ENCODE measurements around the gene WNK2.
"Not testable (repeated sequence)": the region's sequence is repeated elsewhere in the genome, so short reads cannot be mapped to it uniquely, and the experiment has no call there.

The WNK2 gene

DNA sequence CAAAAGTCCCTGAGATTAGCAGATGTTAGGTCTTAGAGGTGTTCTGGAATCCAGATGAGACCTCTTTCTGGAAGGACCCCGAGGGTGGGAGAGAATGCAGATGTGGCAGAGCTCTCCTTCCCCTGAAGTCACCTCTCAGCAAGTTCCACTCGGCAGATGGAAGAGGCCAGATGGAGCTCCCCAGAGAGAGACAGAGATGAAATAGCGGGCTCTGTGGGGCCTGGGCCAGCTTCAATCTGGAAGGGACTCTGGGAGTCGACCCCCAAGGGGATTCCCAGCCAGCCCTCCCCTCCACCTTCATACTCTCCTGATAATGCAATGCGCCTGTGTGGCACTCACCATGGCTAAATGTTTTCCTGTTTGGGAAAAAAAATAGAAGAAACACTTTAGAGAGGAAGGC is 60.2 kb downstream of the WNK2 start:
- no peak for DNase-seq

GRCh38 chr9:93244510-93245436 is 60.8 kb downstream of the WNK2 start:
- no peak for DNase-seq

GRCh38 chr9:93245437-93245970 is 61.6 kb downstream of the WNK2 start:
- no peak for DNase-seq

GRCh38 chr9:93246111-93246510 is 62.2 kb downstream of the WNK2 start:
- no peak for DNase-seq

DNA sequence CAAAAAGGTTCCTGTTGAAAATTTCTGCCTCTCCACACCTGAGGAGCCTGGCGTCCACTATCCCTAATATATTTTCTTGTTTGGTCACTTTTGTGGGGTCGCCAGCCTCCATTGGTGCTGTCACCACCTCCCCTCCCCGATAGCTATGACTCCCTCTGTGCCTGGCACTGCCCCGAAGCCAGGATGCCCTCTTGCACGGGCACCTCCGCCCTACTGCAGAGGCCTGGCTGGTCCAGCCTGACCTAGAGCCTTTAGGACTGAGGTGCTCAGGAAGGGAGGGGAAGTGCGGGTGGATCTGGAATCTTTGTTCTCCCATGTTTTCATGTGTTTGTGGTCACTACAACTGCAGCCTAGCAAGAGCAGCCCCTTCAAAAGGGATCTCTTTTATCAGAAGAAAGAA is 62.6 kb downstream of the WNK2 start:
- no peak for DNase-seq

DNA sequence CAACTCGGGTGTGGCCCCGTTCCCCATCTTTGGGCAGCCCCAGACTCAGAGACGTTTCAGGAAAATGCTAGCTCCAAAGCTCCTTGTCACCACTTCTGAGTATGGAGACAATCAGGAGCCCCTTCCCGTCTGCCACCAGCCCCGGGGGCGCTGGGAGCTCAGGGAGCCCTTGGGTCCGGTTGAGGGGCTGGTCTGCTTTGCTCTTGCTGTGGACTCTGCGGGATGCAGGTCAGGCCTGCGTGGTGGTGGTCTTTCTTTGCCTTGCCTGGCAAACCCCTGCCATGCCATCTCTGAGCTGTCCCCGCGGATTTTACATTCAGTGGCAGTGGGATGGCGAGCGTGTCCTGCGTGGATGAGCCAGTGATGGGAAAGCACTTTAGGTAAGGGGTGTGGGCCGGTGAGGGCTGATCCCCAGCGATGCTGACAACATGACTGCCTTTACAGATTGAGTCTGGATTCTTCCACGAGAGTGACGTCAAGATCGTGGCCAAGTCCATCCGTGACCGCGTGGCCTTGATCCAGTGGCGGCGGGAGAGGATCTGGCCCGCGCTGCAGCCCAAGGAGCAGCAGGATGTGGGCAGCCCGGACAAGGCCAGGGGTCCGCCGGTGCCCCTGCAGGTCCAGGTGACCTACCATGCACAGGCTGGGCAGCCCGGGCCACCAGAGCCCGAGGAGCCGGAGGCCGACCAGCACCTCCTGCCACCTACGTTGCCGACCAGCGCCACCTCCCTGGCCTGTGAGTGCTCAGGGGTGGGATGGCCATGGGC is 63.3 kb downstream of the WNK2 start:
- no peak for DNase-seq

DNA sequence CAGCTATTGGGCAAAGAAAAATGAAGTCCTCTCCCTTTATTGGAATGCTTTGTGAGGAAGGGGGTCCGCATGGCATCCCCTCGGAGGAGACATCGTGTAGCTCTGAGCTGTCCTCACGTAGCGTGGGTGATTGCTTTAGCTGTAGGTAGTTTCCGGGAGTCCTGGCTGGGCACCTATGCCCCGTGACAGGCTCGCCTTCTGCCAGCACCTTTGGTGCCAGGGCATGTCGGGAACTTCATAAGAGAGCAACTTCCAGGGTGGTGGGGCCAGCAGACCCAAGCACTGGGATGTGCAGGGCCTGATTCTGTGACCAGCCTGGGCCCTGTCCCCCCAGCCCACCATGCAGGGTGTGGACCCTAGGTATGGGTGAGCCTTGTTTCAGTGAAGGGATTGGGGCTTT is 64.0 kb downstream of the WNK2 start:
- DNase-seq = no peak

DNA sequence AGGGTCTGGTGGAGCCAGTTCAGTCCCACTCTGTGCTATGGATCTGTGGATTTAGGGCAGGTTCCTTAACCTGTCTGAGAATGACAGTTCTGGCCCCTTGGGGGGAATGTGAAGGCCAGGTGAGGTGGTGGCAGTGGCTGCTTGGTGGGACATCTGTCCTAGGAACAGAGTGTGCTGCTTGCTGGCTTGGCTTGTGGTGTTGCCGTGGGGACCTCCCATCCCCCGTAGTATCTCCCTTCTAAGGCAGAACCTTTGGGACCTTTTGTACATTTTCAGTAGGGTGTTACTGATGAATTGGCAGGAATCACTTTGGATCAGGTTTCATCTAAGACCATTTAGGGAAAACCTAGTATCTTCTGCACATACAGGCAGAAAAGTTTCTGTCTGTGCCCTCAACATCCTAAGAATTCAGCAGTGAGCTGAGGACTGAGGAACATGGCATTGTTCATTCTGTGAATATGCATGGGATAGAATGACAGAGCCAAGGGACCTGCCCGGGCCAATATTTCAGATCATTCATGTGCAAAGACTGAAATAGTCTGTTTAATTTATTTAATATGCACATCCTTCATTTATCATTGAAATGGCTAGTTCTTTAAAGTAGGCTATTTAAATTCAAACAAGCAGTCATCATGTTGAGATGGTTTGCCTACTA is 64.6 kb downstream of the WNK2 start:
- DNase-seq = no peak

DNA sequence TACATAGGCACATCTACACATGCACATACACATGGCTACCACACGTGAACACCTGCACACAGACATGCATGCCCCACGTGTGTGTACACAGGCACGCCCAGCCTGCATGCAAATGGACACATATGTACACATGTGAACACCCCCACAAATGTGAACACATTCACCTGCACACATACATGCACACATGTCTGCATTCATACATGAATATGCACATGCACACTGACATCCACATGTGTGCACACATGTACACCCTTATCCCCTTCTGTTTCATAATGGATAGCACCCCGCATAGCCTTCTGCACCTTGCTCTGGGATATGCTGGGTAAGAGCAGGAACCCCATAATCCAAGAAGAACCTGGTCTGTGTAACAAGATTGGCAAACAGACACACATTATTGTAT is 66.2 kb downstream of the WNK2 start:
- DNase-seq = no peak

DNA sequence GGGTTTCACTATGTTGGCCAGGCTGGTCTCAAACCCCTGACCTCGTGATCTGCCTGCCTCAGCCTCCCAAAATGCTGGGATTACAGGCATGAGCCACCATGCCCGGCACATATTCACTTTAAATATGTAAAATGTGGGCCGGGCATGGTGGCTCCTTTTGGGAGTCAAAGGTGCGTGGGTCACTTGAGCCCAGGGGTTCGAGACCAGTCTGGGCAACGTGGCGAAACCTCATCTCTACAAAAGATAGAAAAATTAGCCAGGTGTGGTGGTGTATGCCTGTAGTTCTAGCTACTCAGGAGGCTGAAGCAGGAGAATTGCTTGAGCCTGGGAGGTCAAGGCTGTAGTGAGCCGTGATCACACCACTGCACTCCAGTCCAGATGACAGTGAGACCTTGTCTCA is 67.4 kb downstream of the WNK2 start:
- DNase-seq = not testable (repeated sequence)

GRCh38 chr9:93252116-93252780 is 68.3 kb downstream of the WNK2 start:
- DNase-seq = no peak

DNA sequence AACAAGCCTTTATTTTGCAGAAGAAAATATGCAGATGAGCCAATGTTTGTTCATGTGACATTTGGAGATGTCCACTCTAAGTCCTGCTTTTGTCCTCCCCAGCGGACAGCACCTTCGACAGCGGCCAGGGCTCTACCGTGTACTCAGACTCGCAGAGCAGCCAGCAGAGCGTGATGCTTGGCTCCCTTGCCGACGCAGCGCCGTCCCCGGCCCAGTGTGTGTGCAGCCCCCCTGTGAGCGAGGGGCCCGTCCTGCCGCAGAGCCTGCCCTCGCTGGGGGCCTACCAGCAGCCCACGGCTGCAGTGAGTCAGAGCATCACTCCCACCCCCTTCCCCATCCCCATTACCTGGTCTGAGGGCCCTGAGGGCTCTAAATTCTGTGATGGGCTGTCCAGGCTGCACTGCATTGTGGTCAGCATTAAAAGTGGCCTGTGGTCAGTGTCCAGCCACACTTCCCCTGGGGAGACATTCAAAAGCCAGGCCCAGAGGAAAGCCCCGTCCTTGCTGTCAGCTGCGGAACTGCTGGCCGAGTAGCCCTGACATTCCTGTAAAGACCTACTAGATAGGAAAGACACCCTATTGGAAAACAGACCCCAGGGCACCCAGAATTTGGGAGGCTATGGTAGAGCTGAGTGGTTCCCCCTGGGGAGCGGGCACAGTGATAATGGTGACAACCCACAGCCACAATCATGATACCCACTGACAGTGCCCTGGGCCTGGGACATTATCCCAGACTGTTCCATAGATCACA is 69.0 kb downstream of the WNK2 start:
- no peak for DNase-seq

DNA sequence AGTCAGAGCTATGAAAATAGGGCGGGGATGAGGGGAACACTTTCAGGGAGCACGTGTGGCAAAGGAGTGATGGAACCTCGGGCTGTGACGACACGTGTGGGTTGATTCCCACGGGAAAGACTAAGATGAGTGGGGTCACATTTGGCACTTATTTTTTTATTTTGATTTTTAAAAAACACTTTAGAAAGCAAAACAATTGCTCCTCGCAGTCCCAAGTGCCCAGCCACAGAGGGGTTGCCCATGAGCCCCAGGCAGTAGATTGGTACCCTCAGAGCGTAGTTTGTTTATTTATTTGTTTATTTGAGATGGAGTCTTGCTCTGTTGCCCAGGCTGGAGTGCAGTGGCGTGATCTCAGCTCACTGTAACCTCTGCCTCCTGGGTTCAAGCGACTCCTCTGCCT is 69.7 kb downstream of the WNK2 start:
- no peak for DNase-seq

DNA sequence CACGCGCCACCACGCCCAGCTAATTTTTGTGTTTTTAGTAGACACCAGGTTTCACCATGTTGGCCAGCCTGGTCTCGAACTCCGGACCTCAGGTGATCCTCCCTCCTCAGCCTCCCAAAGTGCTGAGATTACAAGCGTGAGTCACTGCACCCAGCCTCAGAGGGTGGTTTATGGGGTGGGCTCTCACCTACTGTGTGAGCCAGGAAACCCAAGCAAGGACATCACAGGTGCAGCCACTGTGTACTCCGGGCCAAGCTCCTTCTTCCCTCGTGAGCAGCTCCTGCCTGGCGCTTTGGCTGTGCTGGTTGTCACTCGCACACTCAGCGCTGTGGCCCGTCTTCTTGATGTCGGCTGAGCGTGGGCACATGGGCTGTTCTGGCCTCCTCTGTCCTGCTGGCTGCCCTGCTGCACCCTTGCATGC is 70.1 kb downstream of the WNK2 start:
- no peak for DNase-seq

GRCh38 chr9:93254806-93255493 is 71.0 kb downstream of the WNK2 start:
- DNase-seq = peak; percentile 27

DNA sequence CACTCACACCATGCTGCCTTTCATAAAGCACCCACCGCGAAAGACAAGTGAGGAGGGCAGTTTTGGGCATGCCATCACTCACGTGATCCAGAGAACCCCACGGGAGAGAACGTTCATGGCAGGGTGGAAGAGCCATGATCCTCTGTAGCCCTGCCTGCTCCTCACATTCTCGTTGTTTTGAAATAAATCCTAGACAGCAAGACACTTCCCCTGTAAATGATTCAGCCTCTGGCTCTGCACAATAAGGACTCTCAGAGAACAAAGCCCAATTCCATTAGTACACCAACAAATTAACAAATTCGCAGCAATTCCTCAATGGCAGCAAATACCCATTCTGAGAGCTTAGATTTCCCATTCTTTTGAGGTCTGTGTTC is 71.5 kb downstream of the WNK2 start:
- DNase-seq = no peak

GRCh38 chr9:93255994-93256877 is 72.3 kb downstream of the WNK2 start:
- DNase-seq = no peak

DNA sequence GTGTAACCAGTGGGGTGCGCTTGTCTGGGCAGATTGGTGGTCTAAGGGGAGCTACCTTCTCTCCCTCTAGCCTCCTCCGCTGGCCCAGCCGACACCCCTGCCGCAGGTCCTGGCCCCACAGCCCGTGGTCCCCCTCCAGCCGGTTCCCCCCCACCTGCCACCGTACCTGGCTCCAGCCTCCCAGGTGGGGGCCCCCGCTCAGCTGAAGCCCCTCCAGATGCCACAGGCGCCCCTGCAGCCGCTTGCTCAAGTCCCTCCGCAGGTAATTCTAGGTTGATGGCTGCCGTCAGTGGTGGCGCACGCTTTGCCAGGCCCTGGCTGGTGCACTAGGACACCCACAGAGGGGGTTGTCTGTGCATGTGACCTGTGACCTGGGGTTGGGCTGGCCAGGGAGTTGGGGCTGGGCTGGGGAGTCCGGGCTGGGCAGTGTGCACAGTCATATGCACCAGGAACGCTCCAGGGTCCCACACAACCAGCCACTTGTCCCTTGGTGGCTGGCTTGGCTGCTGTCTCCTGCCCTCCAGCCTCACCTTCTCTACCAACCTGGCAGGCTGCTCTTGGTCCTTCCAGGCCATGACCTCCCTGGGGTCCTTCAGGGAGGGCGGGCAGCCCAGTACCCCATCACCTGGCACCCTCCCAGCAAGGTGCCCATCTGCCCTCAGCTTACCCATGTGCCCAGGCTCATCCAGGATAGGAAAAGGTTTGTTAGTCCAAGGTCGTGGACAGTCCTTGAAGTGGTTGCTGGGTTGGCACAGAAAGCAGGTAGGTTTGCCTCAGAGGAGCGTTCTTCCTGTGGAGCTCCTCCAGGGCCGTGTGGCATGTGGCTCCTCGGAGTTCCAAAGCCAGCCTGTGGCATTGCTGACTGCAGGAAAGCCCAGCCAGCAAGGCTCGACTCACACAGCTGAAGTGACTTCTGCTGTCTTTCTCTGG is 73.2 kb downstream of the WNK2 start:
- DNase-seq = no peak

- DNase-seq = no peak
Measured at GRCh38 chr9:93257808-93258331, 73.9 kb downstream of the WNK2 start.
